ENCODE measurements around the gene PLXNC1.
A peak's percentile ranks its signal among the peaks of the same experiment; 100 is the strongest.

DNA sequence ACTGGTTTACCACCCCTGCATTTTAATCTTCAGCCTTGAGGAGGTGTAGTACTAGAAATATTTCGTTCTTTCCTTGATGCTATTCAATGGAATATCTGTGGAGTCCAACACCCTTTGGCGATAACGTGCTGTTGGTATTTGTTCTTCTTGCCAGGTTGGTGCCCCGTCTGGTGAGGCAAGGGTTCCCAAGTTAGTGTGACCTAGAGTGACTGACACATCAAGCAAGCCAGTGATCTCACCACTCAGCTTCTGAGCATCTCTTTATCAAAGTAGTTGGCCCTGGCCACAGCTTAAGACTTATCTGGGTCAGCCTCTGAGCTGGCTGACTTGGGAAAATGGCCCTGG is 60.2 kb downstream of the PLXNC1 start:
- no peak for TF ChIP-seq EZH2phosphoT487 (IDR thresholded peaks at IDR 0.05; ENCODE audit: low read length)
- no peak for TF ChIP-seq EZH2 (optimal IDR thresholded peaks at IDR 0.05; ENCODE audit: low read depth, low read length)
- TF ChIP-seq, protein P1, sequence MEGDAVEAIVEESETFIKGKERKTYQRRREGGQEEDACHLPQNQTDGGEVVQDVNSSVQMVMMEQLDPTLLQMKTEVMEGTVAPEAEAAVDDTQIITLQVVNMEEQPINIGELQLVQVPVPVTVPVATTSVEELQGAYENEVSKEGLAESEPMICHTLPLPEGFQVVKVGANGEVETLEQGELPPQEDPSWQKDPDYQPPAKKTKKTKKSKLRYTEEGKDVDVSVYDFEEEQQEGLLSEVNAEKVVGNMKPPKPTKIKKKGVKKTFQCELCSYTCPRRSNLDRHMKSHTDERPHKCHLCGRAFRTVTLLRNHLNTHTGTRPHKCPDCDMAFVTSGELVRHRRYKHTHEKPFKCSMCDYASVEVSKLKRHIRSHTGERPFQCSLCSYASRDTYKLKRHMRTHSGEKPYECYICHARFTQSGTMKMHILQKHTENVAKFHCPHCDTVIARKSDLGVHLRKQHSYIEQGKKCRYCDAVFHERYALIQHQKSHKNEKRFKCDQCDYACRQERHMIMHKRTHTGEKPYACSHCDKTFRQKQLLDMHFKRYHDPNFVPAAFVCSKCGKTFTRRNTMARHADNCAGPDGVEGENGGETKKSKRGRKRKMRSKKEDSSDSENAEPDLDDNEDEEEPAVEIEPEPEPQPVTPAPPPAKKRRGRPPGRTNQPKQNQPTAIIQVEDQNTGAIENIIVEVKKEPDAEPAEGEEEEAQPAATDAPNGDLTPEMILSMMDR (IDR thresholded peaks at IDR 0.05; ENCODE audit: low read length): peak; percentile 22

Measured in MM.1S (cell line).